ENCODE measurements around the gene PCAT6.
"Not testable (repeated sequence)": the region's sequence is repeated elsewhere in the genome, so short reads cannot be mapped to it uniquely, and the experiment has no call there.

PCAT6 gene

DNA sequence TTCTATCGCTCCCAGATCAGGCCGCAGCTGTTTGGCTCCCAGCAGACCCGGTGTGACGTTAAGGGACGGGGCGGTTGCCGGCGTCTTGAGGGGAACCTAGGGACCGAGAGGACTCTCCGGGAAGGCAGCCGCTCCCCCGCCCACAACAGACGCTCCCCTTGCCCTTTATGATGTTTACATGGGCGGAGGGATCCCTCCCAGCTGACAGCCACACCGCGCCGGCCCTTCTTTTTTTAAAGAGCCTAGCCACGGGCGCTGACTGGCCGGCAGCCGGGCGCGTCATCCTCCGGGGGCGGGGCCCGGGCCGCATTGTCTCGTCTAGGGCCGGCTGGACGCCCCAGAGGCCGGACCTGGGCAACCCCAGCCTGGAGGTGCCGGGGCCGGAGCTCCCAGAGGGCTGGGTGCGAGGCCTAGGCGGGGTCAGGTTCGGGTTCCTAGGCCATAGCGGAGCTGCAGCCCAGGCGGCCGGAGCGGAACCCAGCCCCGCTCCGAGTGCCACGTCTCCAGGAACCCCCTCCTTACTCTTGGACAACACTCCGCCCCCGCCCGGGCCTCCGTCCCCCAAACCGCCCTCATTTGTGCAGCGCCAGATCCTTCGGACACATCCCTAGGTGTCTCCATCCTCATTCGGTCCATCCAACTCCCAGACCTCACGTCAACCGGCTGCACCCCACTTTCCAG, at the start of gene PCAT6:
PCAT6 (plus strand) TSS at position 340 of the 681 bp plus-strand sequence.
- DNase-seq (ENCODE audit: low read depth) = peak; percentile 81

DNA sequence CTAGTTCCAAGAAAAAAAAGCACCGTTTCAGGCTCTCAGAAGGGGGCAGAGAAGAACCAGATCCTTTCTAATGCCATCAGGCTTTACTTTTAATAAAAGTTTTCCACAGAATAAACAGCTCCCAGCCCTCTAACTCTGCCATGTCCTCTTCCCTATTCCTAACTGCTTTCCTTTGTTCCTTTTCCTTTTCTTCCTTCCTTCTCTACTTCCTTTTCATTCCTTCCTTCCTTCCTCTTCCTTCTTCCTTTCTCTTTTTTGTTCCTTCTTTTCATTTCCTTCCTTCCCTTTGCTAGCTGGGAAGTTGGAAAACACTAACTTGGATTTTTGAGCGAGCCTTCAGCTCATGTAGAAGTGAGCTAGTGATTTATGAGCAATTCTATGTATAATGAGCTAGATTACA, 48.7 kb upstream of the PCAT6 start:
- no peak for DNase-seq (ENCODE audit: low read depth)

DNA sequence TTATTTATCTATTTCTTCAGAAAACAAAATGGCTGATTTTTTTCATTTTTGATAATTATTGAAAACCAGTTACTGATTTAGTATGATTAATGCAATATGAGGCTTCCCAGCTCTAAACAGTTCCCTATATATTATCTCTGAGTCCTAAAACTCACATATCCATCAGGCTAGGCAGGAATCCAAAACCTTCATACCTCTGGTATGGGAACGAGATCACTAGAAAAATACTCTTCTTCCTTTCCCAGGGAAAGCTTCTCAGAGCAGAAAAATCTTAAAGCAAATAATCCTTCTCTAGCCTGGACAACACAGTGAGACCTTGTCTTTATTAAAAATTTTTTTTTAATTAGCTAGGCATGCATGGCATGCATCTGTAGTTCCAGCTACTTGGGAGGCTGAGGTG, 45.0 kb upstream of the PCAT6 start:
- DNase-seq (ENCODE audit: low read depth) = no peak

DNA sequence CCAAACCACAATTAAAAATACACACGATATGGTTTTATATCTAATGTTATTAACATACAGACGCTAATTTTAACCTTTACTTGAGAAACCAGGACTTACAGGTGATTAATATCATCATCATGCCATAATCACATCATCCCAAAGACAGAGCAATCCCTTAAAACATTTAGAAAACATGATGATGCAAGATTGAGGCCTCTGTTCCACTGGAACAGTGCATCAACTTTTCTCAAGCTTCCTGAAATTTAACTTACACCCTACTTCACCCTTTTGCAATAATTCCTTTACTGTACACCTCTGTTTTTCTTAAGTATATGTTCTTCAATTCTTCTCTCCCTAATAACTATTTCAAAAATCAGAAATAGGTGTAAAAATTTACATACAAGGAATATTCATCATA, 40.6 kb upstream of the PCAT6 start:
- no peak for DNase-seq (ENCODE audit: low read depth)

DNA sequence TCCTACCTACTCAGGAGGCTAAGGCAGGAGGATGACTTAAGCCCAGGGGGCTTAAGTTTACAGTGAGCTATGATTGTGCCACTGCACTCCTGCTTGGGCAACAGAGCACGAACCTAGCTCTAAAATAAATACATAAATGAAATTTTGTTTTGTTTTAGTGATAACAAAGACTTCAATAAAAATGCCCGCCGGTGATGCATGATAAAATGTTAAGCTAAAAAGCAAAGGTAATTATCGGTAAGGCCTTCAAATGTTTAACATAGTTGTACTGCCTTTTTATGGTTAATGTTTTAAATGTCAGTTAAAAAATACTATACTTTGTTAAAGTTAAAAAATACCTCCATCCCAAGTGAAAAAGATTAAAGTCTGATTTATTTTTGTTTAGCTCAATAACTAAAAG, 29.6 kb upstream of the PCAT6 start:
- DNase-seq (ENCODE audit: low read depth) = no peak

DNA sequence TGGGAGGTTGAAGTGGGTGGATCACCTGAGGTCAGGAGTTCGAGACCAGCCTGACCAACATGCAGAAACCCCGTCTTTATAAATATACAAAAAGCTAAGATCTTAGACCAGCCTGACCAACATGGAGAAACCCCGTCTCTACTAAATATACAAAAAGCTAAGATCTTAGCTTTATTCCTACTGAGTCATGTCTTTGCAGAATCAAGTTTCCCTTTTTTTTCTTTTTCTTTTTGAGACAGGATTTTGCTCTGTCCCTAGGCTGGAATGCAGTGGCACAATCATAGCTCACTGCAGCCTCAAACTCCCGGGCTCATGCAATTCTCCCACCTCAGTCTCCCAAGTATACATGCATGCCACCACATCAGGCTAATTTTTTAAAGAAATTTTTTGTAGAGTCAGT, 23.9 kb upstream of the PCAT6 start:
- DNase-seq (ENCODE audit: low read depth) = no peak

DNA sequence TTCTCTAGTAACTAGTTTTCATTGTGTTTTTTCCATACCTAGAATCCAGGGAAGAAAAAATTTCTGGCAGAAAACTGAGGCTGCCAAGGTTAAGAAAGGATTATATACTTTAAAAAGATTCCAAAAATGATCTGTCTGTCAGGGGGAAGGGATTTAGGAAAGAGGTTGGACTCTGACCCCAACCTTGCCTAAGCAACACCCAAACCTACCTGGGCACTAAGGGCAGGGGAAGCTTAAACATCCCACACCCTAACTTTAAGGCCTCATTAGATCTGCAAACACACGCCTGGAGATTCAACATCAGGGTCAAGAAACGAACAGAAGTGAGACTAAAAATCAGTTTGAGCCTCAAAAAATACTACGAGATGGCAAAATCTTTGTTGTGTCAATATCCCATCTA, 22.0 kb upstream of the PCAT6 start:
- no peak for DNase-seq (ENCODE audit: low read depth)

DNA sequence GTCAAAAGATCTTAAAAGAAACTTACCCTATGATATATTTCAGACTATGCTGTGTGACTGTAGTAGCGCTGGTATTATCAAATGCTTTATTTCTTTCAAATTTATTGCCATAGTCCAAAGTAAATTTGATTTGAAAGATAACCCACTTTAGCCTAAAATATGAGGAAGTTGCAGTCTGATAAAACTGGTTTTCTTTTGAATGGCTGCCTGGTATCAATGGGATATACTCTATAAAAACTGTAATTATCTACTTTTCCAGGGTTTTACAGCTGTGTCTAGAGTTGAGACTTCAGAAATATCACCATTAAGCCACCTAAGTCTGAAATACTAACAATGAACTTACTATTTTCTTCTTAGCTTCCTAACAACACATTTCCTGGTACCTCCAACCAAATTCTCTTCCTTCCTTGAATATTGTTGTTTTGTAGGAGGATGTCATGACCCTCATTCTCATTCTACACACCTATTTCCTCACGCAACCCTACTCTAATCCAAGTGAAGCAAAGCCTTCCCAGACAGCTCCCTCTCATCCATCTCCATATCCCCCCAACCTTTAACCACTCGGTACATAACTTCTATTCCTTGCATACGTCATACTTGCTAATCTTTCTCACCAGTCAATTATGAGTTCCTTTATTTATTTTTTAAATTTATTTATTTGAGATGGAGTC, 19.5 kb upstream of the PCAT6 start:
- DNase-seq (ENCODE audit: low read depth) = no peak

DNA sequence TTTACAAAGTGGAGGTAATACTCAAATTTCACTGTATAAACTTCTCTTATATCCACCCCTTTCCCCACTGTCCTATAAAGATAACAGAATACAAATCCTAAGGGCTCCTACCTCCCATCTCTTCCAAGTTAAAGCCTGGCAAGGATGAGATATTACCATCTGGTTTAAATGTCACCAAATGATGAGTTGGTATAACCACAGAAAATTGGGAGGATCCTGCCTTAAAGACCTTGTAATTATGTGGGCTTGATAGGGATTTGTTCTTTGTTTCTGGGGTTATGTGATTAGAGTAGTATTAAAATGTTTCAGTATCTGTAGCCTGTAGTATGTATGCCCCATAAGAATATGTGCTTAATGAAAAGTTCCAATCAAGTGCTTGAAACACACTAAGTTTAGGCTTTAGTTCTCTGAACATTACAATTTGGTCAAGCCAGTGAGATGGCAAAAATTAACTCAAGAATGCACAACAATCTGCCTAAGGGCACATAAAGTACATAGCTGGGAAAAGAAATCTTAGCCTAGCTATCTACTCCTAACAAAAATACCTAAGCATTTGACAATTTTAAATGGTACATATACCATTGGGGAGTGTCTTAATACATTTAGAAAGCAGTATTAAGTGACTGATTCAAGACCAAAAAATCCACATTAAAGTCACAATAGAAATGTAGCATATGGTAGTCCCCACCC, 16.6 kb upstream of the PCAT6 start:
- DNase-seq (ENCODE audit: low read depth) = no peak

DNA sequence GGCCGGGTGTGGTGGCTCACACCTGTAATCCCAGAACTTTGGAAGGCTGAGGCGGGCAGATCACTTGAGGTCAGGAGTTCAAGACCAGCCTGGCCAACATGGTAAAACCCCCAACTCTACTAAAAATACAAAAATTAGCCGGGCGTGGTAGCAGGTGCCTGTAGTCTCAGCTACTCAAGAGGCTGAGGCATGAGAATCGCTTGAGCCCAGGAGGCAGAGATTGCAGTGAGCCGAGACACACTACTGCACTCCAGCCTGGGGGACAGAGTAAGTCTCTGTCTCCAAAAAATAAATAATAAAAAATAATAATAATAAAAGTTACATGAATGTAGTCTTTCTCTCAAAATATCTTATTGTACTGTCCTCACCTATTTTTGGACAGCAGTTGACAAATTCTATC, 15.8 kb upstream of the PCAT6 start:
- DNase-seq (ENCODE audit: low read depth) = not testable (repeated sequence)

DNA sequence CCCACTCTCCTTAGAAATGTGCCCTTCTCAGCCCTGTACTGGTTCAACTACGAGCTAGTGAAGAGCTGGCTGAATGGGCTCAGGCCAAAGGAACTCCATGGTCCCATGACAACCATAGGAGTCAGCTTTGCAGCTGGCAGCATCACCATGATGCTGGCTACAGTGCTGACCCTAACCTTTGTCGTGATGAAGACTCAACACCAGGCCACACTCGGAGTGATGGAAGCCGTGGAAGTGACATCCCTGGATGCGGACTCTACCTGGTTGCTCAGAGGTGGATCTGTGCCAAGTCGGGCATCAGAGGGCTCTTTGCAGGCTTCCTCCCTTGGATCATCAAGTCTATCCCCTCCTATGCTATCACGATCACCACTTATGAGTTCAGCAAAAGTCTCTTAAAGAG, 14.1 kb upstream of the PCAT6 start:
- no peak for DNase-seq (ENCODE audit: low read depth)

DNA sequence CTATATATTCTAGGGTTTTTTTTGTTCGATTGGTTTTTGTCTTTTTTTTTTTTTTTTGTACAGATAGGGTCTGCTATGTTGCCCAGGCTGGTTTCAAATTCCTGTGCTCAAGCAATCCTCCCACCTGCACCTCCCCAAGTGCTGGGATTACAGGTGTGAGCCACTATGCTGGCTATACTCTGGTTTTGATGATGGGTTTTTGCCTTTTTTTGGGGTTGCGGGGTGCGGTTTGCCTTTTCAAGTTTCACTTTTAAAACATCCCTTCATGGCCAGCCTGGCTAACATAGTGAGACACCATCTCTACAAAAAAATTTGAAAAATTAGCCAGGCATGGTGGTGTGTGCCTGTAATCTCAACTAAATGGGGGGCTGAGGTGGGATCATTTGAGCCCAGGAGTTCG, 12.5 kb upstream of the PCAT6 start:
- DNase-seq (ENCODE audit: low read depth) = no peak

DNA sequence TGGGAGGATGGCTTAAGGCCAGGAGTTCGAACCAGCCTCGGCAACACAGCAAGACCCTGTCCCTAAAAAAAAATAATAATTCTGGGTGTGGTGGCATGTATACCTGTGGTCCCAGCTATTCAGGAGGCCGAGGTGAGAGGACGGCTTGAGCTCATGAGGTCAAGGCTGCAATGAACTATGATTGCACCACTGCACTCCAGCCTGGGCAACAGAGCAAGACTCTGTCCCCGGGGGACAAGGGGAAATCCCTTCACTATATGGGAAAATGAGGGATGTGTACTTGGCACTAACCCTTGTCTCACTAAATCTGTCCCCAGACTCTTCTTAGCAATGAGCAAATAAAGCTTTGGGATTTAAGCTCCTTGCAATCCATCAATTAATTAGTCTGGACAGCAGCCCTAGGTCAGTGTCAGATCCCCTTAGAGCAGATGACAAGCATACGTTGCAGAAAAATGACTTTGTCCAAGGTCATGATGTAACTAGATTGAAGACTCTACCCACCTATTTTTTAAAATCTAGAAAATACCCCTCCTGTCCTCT, 11.9 kb upstream of the PCAT6 start:
- DNase-seq (ENCODE audit: low read depth) = no peak

DNA sequence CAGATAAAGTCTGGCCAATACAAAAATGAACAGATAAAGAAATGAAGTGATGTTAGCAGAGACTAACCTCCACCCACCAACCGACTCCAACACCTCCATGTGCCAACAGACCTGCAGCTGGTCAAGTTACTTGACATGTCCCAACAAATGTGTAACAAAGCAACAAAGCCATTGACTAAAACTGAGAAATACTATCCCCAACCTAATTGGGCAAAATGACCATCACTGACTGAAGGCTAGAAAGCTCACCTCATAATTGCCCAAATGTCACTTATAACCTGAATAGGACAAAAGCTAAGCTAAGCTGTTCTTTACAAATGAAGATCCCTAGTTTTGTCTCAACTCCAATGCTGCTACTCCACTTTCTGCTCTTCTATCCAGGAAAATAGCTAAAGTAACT, 10.0 kb upstream of the PCAT6 start:
- DNase-seq (ENCODE audit: low read depth) = no peak

DNA sequence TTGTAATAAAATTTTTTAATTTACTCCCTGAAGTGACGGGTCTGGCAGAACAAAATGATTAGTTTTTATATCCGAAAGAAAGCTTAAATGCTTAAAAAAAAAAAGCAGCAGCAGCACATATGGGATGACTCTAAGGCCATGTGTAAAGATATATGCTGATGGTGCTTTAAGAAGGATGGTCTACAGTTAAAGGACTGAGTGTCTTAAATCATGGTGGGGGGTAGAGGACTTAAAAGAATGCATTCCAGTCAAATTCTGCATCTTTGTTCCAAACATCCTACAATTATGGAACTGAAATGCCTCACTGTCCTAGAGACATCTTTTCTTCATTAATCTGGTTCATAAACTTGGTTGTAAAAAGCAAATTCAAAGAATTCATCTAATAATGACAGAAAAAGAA, 9.6 kb upstream of the PCAT6 start:
- no peak for DNase-seq (ENCODE audit: low read depth)

DNA sequence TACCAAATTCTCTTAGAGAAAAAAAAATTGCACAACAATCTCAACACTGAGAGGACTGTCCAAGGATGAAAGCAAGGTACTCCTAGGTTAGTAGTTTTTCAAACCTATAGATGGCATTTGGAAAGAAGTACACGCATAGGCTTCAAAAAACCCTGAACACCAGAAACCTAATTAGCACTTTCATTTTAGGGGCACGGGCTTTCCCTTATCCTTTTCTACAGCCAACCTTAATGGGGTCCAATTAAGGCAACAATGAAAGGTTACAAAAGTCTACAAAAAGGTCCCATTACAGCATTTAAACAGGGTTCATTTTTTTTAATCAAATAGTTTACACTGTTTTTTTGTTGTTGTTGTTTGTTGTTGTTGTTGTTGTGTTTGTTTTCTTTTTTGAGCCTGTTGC, 8.7 kb upstream of the PCAT6 start:
- DNase-seq (ENCODE audit: low read depth) = no peak

DNA sequence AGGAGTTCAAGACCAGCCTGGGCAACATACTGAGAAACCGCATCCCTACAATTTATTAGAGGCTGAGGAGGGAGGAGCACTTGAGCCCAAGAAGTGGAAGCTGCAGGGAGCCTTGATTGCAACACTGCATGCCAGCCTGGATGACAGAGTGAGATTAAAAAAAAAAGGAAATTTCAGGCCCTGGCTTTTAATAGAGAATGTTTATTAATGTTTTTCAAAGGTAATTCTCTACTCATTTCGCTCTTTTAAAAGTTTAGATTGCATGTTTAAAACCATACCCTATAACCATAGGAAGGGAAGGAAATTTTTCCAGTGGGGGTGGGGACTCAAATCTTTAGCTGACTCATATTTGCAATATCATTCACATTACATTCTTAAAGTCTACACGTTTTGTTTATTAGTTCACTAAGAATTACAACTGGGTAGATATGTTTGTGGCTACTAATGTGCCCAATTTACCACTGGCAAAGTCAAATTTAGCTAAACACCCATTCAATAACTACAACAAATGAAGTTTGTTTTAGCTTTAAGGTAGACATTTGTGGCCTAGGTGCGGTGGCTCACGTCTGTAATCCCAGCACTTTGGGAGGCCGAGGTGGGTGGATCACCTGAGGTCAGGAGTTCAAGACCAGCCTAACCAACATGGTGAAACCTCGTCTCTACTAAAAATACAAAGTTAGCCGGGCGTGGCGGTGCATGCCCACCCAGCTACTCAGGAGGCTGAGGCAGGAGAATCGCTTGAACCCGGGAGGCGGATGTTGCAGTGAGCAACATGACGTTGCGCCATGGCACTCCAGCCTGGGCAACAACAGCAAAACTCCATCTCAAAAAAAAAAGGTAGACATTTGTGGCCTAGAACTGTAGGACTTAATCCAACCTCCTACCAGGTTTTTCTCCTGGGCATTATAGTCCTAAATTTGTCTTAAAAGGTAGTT, 7.5 kb upstream of the PCAT6 start:
- no peak for DNase-seq (ENCODE audit: low read depth)

DNA sequence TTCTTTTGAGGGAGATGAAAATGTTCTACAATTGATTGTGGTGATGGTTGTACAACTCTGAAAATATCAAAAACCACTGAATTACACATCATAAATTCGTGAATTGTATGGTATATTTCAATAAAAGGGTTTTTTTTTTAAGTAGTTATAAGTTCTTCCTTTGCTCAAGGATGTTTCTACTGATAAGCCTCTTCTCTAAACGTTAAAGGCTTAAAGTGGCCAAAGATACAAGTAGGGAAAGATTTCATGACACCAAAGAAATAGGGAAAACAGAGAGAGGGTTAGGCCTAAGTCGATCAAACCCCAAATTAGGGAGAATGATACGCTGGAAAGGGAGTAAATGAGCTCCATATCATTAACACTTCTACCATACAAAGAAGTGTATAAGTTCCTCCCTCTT, 6.6 kb upstream of the PCAT6 start:
- DNase-seq (ENCODE audit: low read depth) = no peak

DNA sequence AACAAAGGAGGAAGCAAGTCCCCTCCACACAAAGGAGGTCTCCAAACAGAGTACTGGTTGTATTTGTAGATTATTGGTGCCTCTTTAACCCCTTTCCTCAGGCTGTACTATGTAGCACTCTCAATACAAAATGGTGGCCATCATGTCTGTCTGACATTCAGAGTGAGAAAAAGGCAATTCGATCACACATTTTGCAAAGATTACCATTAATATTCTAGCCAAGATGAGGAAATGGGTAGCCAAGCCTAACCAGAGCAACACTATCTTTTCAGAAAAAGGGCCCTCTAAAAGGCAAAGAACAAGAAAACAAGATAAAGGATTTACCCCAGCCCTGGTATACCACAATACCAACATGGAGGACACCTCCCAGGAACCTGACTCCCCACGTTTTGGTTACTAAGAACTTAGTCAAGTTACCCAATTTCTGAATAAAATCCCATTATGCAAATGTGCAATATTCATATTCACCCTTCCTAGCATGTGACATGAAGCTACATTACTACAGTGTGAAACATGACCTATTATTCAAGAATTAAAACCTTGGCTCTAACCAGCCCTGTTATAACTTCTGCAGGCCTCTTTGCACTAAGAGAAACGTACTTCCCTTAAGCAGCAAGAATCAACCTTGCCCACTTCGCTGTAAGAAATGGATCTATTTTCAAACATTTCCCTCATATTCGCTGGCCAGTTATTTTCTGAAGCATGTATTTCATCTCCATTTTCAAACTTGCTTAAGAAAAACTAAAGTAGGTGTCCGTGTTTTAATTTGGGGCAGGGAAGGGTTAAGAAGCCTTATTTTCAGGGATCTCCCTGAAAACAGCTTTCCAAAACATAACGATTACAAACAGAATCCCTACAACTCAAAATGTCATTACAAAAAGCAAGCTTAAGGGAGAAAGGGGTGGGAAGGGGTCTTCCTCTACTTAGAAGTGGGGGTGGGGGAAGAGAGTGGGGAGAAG, 4.6 kb upstream of the PCAT6 start:
- peak; percentile 14 for DNase-seq (ENCODE audit: low read depth)

DNA sequence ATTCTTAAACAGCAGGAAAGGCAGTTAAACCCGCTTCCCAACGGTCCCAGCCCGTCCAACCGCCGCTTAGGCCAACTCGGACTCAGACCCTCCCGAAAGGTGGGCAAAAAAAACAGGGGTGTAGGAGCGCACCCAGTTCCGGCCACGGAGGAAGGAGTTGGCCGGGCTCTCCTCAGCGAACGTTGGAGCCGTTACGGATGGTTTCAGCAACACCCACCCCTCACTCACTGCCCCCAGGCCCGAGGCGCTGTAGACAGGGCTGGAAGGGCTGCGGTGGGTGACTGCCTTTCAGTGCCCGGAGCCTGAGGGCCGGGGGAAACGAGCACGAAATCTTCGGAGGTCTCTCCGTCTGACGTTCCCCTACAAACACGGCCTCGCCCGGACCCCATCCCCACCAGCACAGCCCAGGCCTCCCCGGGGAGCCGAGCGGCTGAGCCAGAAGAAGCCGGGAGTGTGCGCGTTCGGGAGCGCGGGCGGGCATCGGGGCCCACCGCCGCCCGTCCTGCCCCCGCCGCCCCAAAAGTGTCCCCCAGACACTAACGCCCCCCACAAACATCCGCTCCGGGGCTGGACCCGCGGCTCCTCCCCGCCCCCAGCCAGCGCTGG, 3.8 kb upstream of the PCAT6 start:
- DNase-seq (ENCODE audit: low read depth) = no peak
